Activated CD8-positive, alpha-beta memory T cell treated with anti-CD3 and anti-CD28 coated beads, Interleukin-2, amount 10 ng/mL, durations not matched to agents 7 days and 5 days (primary cell): Measurements from ENCODE around the gene ROR1. TPM values are rescaled to one million over a fixed set of nuclear protein-coding genes. Genes with fewer than 3 reads are reported as not detected.

ENCODE experiments used
- ATAC-seq: fragments of 150-1000 bp; cut with Tn5 transposase; one replicate; pipeline ENCODE4 v1.10.0; 2021; ENCODE audit warnings: moderate library complexity
- CTCF ChIA-PET: fragments of 350-600 bp; sonication (Branson Sonifier 250); formaldehyde crosslinking; loops from one replicate; lab custom pipeline; 2021; ENCODE audit warnings: antibody characterized with exemption; lab: Charles Lee
- DNase-seq: peaks from one replicate; pipeline ENCODE4 v3.0.0-alpha.2; 2020
- H3K27ac Mint-ChIP-seq: one replicate; pipeline ENCODE4 v1.8.0; 2021; ENCODE audit warnings: mild to moderate bottlenecking, mixed read lengths
- H3K27me3 Mint-ChIP-seq: one replicate; pipeline ENCODE4 v1.8.0; 2021; ENCODE audit warnings: mixed read lengths
- H3K36me3 Mint-ChIP-seq: one replicate; pipeline ENCODE4 v1.8.0; 2021; ENCODE audit warnings: mild to moderate bottlenecking, mixed read lengths
- H3K4me1 Mint-ChIP-seq: one replicate; pipeline ENCODE4 v1.8.0; 2021; ENCODE audit warnings: mixed read lengths
- H3K4me3 Mint-ChIP-seq: one replicate; pipeline ENCODE4 v1.8.0; 2021; ENCODE audit warnings: mild to moderate bottlenecking, moderate library complexity, mixed read lengths
- H3K9me3 Mint-ChIP-seq: one replicate; pipeline ENCODE4 v1.8.0; 2022; ENCODE audit warnings: low read depth, mixed read lengths
- total RNA-seq, 2 experiments: library from RNA; stranded (reverse); gene quantifications; one replicate each; pipeline ENCODE4 v1.2.3, GENCODE V29; 2021

Gene ROR1
- total RNA-seq, 2 experiments from 2014 or later, result not detected

- no peak for ATAC-seq
- CTCF ChIA-PET, result no interaction called here
- Mint-ChIP-seq H3K4me3 (no peak overlapping the region), H3K36me3 (no peaks in the 10 kb centered on the region), H3K27me3 (peaks cover 3% of the 10 kb centered on the region), H3K9me3 (no peaks in the 10 kb centered on the region), H3K4me1 (no peaks in the 10 kb centered on the region), H3K27ac (no peak overlapping the region)
- DNase-seq, result no peak
These were observed 177.5 kb downstream of the ROR1 start for GRCh38 chr1:63951059-63951946.

DNA sequence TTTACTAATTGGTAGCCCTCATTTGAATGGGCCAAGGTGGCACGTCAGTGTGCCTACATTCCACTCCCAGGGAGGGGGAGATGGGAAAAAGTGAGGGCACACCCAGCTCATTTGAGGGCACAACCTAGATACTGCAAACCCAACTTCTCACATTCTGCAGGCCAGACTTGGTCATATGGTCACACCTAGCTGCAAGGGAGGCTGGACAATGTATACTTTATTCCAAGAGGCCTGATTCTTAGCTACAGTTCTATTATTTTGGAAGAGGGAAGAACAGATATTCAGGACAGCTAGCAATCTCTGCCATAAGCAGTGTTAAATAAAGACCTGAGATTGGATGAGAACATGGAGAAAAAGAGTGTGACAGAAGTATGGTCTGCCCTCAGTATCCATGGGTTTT, 180.4 kb downstream of the ROR1 start:
- Mint-ChIP-seq H3K27ac (no peak overlapping the region), H3K4me3 (no peak overlapping the region), H3K4me1 (no peaks in the 10 kb centered on the region), H3K36me3 (no peaks in the 10 kb centered on the region), H3K27me3 (peaks cover 3% of the 10 kb centered on the region), H3K9me3 (peaks cover 5% of the 10 kb centered on the region)
- CTCF ChIA-PET, result no interaction called here
- no peak for DNase-seq
- no peak for ATAC-seq

GRCh38 chr1:63955370-63956145, 181.7 kb downstream of the ROR1 start:
- no peaks in the 10 kb centered on the region for H3K27me3 Mint-ChIP-seq
- no peak for ATAC-seq
- DNase-seq, result no peak
- peaks cover 10% of the 10 kb centered on the region for H3K9me3 Mint-ChIP-seq
- H3K36me3 Mint-ChIP-seq, result no peaks in the 10 kb centered on the region
- no peak overlapping the region for H3K4me3 Mint-ChIP-seq
- no peaks in the 10 kb centered on the region for H3K4me1 Mint-ChIP-seq
- no peak overlapping the region for H3K27ac Mint-ChIP-seq
- CTCF ChIA-PET, result no interaction called here

DNA sequence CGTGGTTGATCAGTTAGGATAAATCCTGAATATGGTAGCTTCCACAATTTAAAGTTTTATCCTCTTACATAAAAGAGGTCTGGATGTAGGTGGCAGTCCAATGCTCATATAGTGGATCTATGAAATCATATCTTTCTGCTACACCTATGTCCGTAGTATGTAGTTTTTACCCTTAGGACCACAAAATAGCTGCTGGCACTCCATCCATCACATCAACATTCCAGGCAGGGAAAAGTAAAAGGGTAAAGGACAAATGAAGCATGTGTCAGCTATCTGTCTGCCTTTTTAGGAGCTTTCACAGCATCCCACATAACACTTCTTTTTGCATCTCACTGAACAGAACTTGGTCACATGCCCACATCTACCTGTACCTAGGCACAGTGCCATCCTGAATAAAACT, 184.7 kb downstream of the ROR1 start:
- CTCF ChIA-PET, result no interaction called here
- peaks cover 10% of the 10 kb centered on the region for H3K9me3 Mint-ChIP-seq
- H3K4me3 Mint-ChIP-seq, result no peak overlapping the region
- DNase-seq (no peak), ATAC-seq (no peak)
- no peak overlapping the region for H3K27ac Mint-ChIP-seq
- H3K4me1 Mint-ChIP-seq, result no peaks in the 10 kb centered on the region
- H3K36me3 Mint-ChIP-seq, result no peaks in the 10 kb centered on the region
- H3K27me3 Mint-ChIP-seq, result no peaks in the 10 kb centered on the region

DNA sequence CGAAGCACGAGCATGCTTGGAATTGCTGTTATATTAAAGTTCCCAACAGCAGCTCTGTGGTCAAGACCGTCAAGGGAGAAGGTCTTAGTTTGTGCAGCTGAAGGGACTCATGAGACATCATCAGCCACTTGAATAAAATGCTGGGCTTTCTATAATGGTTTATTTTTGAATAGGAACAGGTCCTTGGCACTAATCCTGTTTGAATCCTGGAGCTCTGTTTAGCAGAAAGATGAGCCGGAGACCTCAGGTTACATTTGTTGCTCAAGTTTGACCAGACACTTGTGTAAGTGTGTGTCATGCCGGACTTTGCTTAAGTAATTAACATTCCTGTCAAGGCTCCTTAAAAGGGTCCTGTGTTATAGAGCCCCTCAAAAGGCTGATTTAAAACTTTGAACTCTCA, 186.5 kb downstream of the ROR1 start:
- no peak overlapping the region for H3K27ac Mint-ChIP-seq

GRCh38 chr1:63966016-63966415, 192.2 kb downstream of the ROR1 start:
- ATAC-seq (no peak), DNase-seq (no peak)
- CTCF ChIA-PET, result no interaction called here
- H3K27me3 Mint-ChIP-seq, result peaks cover 9% of the 10 kb centered on the region
- no peak overlapping the region for H3K27ac Mint-ChIP-seq
- no peaks in the 10 kb centered on the region for H3K4me1 Mint-ChIP-seq
- no peaks in the 10 kb centered on the region for H3K36me3 Mint-ChIP-seq
- no peaks in the 10 kb centered on the region for H3K9me3 Mint-ChIP-seq
- no peak overlapping the region for H3K4me3 Mint-ChIP-seq

More for the DNA sequence above, 186.5 kb downstream of the ROR1 start:
- H3K4me3 Mint-ChIP-seq, result no peak overlapping the region
- CTCF ChIA-PET, result no interaction called here
- ATAC-seq (no peak), DNase-seq (no peak)
- H3K9me3 Mint-ChIP-seq, result peaks cover 10% of the 10 kb centered on the region
- no peaks in the 10 kb centered on the region for H3K4me1 Mint-ChIP-seq
- no peaks in the 10 kb centered on the region for H3K36me3 Mint-ChIP-seq
- no peaks in the 10 kb centered on the region for H3K27me3 Mint-ChIP-seq

DNA sequence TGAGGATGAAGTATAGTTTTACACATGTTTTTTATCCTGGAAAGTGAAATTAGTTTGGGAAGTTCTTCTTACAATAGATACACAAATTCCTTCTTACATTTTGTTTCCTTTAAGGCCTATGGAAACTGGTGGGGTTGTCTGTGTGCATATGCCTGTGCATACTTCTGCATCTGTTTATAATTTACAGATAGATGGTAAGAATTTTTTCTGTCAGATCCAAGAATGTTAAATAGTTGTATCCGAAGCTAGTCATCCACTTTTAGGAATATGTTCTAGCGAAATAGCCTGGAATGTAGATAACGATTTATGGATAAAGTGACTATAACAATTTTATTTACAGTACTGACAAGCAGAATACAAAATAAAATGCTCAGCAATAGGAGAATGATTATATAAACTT, 194.1 kb downstream of the ROR1 start:
- H3K4me3 Mint-ChIP-seq, result no peak overlapping the region
- H3K9me3 Mint-ChIP-seq, result no peaks in the 10 kb centered on the region
- CTCF ChIA-PET, result no interaction called here
- no peak for DNase-seq
- no peaks in the 10 kb centered on the region for H3K4me1 Mint-ChIP-seq
- ATAC-seq, result no peak
- no peak overlapping the region for H3K27ac Mint-ChIP-seq
- H3K36me3 Mint-ChIP-seq, result no peaks in the 10 kb centered on the region
- peaks cover 9% of the 10 kb centered on the region for H3K27me3 Mint-ChIP-seq

- CTCF ChIA-PET, result no interaction called here
- H3K4me1 Mint-ChIP-seq, result no peaks in the 10 kb centered on the region
- H3K9me3 Mint-ChIP-seq, result no peaks in the 10 kb centered on the region
- H3K36me3 Mint-ChIP-seq, result no peaks in the 10 kb centered on the region
- no peak for ATAC-seq
- H3K27me3 Mint-ChIP-seq, result peaks cover 9% of the 10 kb centered on the region
- no peak for DNase-seq
- no peak overlapping the region for H3K4me3 Mint-ChIP-seq
- H3K27ac Mint-ChIP-seq, result no peak overlapping the region
These were observed 195.0 kb downstream of the ROR1 start for GRCh38 chr1:63968663-63969440.

DNA sequence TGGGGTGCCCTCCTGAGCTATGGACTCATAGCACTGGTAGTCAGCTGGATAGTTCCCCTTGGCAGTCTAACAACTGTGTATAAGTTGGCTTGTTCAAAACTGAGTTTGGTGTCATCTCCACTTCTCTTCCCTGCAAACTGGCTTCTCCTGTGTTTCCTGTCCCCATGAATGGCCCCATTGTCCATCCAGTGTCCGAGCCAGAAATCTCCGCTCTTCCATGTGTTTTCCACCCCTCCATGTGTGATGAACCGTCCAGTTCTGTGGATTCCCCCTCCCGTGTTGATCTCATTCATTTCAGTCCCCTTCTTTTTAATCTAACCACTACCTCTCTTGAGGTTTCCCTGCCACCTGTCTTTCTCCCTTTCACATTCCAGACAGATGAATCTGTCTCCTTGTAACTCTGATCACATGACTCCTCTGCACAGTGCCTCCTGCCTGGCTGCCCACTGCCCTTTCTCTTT, 195.7 kb downstream of the ROR1 start:
- ATAC-seq, result no peak
- H3K9me3 Mint-ChIP-seq, result no peaks in the 10 kb centered on the region
- CTCF ChIA-PET, result no interaction called here

GRCh38 chr1:63971557-63971956, 197.7 kb downstream of the ROR1 start:
- no peaks in the 10 kb centered on the region for H3K4me1 Mint-ChIP-seq
- ATAC-seq (no peak), DNase-seq (no peak)
- H3K9me3 Mint-ChIP-seq, result no peaks in the 10 kb centered on the region
- H3K4me3 Mint-ChIP-seq, result no peak overlapping the region
- CTCF ChIA-PET, result no interaction called here
- peaks cover 6% of the 10 kb centered on the region for H3K27me3 Mint-ChIP-seq
- no peaks in the 10 kb centered on the region for H3K36me3 Mint-ChIP-seq
- no peak overlapping the region for H3K27ac Mint-ChIP-seq

More for the DNA sequence above, 195.7 kb downstream of the ROR1 start:
- H3K36me3 Mint-ChIP-seq, result no peaks in the 10 kb centered on the region
- no peak overlapping the region for H3K27ac Mint-ChIP-seq
- H3K4me1 Mint-ChIP-seq, result no peaks in the 10 kb centered on the region
- no peak overlapping the region for H3K4me3 Mint-ChIP-seq
- H3K27me3 Mint-ChIP-seq, result peaks cover 9% of the 10 kb centered on the region
- DNase-seq, result no peak

- Mint-ChIP-seq H3K27ac (no peak overlapping the region), H3K4me1 (no peaks in the 10 kb centered on the region), H3K9me3 (no peaks in the 10 kb centered on the region), H3K4me3 (no peak overlapping the region), H3K36me3 (no peaks in the 10 kb centered on the region), H3K27me3 (peaks cover 4% of the 10 kb centered on the region)
- ATAC-seq (no peak), DNase-seq (no peak)
- CTCF ChIA-PET, result no interaction called here
These were observed 199.2 kb downstream of the ROR1 start for GRCh38 chr1:63973005-63973419.

- DNase-seq (no peak), ATAC-seq (no peak)
- Mint-ChIP-seq H3K36me3 (no peaks in the 10 kb centered on the region), H3K27ac (no peak overlapping the region), H3K4me1 (no peaks in the 10 kb centered on the region), H3K9me3 (no peaks in the 10 kb centered on the region), H3K27me3 (no peaks in the 10 kb centered on the region), H3K4me3 (no peak overlapping the region)
- CTCF ChIA-PET, result no interaction called here
These were observed 201.1 kb downstream of the ROR1 start for GRCh38 chr1:63974966-63975365.

DNA sequence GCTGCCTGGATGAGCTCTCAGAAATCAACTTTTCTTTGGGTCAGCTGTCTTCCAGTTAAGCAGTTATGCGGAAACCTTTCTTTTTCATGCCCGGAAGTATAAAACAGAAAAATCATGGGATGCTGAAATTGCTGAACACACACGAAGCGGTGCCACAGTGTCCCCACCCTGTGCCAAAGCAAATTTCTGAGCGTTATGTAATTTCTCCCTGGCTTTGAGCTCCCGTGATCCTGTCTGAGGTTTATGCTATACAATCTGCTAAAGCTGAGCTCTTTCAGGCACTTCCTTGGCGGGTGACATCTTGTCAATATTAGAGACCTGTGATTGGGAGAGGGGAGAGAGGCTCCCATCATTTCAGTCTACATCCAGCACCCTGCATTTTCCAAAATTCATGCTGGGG, 201.7 kb downstream of the ROR1 start:
- H3K4me1 Mint-ChIP-seq, result no peaks in the 10 kb centered on the region
- H3K27me3 Mint-ChIP-seq, result no peaks in the 10 kb centered on the region
- CTCF ChIA-PET, result no interaction called here
- H3K9me3 Mint-ChIP-seq, result no peaks in the 10 kb centered on the region
- ATAC-seq (no peak), DNase-seq (no peak)
- no peak overlapping the region for H3K27ac Mint-ChIP-seq
- no peak overlapping the region for H3K4me3 Mint-ChIP-seq
- no peaks in the 10 kb centered on the region for H3K36me3 Mint-ChIP-seq
